ENCODE measurements around the gene CACNA1C.

CACNA1C gene

DNA sequence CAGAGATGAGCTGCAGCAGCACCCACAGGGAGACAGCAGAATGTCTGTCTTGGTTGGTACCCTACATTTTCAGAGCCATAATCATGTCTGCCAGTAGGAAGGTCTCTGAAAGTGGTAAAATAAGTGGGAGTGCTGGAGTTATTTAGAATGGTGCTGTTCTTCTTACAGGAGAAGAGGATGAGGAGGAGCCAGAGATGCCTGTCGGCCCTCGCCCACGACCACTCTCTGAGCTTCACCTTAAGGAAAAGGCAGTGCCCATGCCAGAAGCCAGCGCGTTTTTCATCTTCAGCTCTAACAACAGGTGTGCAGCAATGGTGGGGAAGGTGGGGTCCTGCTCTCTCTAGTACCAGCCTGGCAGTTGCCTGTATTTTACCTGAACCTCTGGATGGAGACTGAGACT is 540.3 kb downstream of the CACNA1C start:
- DNase-seq (ENCODE audit: low spot score) = no peak

DNA sequence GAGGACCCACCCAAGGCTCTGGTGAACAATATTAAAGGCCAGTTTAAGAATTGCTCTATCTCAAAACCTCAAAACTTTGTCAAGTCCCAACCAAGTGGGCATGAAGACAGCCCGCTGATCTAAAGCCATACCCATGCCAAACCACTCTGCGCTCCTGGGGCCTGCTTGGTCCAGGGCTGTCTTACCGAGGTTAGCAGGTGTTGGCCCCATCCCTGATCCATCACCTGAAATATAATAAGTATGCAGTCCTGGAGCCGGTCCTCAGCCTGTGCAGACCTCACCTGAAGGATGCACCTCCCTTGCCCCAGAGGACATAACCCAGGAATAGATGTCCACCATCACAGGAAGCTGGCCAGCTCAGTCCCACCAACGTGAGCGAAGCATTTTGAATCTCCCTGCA is 543.7 kb downstream of the CACNA1C start:
- DNase-seq (ENCODE audit: low spot score) = no peak

DNA sequence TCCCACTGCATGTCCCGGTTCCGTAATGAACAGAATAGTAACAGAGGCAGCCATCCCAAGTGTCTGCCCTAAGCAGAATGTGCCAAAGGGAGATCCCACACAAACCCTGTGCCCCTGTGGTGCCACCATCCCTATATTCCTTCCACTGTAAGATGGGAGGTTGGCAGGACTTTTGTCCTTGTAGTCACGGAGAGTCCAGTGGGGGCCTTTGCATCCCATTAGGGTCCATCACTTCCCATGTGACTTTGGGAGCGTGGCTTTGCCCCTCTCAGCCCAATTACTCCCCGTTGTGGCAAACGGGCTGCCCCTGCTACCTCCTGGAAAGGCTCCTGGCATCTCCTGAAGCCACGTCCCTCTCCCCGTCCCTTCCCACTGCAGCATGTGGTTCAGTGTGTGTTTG is 552.5 kb downstream of the CACNA1C start:
- DNase-seq (ENCODE audit: low spot score) = no peak

DNA sequence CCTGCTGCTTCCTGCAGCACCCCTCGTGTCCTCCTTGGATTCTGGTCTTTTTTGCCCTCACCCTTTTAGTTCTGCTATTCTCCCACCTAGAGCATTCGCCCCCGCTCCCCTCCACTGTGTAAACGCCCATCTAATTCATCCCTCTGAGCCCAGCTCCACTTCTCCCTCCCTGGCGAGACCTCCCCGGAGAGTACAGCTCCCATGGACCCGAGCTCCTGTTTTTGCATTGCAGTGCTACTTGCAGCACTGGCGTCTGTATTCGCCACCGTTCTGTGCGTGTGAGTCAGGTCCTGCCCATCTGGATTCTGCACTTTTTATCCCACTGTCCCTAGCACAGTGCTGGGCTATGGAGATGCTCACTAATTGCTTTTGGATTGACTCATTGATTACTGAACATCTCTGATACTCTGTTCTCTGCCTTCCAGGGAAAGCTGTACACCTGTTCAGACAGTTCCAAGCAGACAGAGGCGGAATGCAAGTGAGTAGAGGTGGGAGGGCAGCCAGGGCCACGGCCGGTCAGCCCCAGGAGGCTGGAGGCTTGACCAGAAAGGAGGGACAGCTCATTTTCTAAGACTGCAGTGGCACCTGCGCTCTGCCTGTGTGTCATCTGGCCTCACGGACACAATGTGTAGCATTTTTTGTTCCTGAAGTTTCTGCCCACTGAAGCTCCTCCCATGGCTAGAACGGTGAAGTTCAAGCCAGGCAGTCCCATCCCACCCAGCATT is 553.6 kb downstream of the CACNA1C start:
- DNase-seq (ENCODE audit: low spot score) = no peak

DNA sequence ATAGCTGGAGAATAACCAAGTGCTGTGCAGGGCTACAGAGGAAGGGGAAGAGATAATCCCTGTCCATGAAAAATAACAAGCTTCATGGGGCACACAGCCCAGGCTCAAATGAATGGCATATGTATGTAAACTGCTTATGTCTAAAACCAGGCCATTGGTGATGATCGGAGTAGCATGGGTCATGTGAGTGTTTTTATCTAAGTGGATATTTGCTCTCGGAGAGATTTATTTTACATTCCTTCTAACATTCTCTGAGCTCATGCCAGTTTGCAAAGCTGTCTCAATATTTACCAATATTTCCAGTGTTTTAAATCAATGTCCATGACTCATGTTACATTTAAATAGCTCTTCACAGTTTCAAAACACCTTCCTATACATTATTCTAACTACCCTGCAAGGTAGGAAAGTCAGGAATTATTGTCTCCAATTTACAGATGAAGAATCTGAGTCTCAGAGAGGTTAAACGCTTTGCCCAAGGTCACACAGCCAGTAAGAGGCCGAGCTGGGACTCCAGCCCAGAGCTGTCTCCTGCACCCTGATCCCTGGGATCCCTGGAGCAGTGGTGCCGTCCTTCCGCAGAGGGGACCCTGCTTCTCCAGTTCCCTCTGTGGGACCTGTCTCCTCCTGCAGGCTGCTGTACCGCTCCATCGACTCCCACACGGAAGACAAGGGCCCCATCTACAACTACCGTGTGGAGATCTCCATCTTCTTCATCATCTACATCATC is 555.3 kb downstream of the CACNA1C start:
- DNase-seq (ENCODE audit: low spot score) = no peak

DNA sequence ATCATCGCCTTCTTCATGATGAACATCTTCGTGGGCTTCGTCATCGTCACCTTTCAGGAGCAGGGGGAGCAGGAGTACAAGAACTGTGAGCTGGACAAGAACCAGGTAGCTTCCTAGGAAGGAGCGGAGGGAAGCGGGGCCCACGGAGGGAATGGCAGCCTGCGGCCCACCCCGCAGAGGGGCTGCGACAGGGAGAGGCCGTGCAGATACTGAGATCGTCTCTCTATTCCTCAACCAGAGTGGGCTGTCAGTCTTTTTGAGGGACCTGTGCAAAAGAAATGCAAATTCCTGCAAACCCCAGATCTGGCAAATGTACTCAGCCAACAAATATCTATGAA is 555.8 kb downstream of the CACNA1C start:
- no peak for DNase-seq (ENCODE audit: low spot score)

DNA sequence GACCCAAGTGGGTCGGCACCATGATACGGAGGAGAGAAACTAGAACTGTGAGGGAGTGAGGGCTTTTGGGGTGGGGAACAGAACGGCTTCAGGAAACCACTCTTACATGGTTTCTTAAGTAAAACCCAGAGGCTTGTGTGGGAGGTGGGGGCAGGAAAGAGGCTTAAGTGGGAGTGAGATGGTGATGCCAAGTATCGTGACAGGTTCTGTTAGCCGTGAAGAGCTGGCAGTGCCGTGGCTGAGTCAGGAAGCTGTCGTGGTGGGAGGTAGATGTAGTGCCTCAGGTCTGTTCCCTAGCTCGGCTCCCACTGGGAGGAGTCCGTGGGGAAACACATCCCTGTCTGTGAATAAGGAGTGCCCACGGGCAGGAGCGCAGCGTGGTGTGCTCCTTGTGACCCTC is 556.2 kb downstream of the CACNA1C start:
- no peak for DNase-seq (ENCODE audit: low spot score)

DNA sequence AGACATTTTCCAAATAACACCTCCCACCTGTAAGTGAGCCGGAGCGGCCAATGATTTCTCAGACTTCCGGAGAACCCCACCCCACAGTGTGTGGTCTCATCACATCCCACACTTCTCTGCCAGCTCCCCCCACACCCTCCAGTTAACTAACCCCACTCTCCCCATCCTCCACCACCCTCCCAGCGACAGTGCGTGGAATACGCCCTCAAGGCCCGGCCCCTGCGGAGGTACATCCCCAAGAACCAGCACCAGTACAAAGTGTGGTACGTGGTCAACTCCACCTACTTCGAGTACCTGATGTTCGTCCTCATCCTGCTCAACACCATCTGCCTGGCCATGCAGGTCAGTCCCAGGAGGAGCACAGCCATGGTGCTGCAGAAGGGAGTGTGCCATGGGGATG is 557.6 kb downstream of the CACNA1C start:
- DNase-seq (ENCODE audit: low spot score) = no peak

DNA sequence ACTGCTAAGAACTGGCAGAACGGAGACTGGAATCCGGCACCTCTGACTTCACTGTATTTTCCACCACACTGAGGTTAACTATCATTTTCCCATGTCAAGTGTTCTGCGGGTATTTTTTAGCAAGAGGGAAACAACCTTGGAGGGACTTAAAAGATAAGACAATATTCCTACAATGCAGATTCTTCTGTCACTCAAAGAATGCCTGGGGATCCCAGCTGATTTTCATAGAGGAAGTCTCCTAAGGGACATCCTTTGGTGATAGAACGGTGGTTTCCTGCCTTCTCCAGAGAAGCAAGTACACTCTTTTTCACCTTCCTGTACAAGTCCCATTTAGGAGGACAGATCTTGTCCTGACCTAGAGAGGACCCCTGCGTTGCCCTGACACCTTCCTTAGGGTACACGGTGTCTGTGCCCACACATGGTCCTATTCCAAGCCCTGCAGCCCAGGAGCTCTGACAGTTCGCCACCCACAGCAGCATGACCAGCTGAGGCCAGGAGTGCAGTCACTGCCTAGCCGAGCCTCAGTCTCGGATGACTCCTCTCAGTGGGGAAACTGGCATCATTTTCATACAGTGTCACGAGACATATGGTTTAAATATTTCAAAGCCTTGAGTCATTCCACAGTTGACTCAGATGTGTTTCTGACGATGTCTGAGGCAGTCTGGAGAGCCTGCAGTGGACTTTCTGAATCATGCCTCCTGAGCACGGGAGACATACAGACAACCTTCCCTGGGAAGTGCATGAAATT is 560.7 kb downstream of the CACNA1C start:
- peak; percentile 94 for DNase-seq (ENCODE audit: low spot score)

DNA sequence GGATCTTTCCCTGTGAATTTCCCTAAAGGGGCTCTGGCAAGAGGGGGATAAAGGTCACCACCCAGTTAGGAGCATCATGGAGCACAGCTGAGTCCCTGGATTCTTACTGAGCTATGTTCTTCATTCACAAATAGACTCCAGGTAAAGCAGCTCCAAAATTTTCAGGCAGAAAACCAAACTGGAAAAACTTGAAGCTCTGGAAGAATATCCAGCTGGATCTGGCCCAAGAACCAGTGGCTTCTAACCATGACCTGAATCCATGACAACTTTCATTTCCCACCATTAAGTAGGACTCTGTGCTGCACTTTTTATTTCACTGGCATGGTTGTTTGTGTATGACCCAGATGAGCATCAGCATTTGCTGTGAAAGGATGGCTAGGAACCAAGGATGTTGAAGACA is 561.6 kb downstream of the CACNA1C start:
- DNase-seq (ENCODE audit: low spot score) = no peak

DNA sequence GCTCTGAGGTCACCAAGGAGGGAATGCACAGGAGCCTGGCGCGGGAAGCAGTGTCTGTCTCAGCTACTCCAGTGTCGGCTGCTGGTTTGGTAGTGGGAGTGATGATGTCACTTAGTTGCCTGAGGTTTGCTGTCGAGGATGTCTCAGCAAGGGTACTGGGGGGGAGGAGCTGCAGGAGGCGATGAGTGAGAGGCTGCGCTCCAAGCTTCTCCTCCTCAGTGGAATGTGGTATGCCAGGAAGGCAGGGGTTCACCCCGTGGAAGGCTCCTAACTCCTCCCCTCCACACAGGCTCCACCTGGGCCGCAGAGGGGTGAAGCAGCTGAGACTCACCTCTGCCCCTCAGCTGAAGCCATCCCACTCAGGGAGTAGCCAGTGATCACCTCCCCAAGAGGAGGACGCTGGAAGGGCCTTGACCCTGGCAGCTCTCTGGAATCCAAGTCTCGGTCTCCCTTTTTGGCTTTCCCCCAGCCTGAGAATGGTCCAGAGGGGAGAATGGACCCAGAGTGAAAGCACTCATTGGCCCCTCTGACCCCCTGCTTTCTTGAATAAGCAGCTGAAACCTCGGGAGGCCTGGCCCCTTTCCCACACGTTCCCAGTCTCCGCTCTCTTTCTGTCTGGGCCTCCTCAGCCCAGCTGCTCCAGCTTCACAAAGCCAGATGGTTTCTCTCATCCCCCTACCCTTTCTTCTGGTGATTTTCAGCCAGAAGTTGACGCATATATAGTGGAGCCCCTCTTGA is 563.0 kb downstream of the CACNA1C start:
- no peak for DNase-seq (ENCODE audit: low spot score)

DNA sequence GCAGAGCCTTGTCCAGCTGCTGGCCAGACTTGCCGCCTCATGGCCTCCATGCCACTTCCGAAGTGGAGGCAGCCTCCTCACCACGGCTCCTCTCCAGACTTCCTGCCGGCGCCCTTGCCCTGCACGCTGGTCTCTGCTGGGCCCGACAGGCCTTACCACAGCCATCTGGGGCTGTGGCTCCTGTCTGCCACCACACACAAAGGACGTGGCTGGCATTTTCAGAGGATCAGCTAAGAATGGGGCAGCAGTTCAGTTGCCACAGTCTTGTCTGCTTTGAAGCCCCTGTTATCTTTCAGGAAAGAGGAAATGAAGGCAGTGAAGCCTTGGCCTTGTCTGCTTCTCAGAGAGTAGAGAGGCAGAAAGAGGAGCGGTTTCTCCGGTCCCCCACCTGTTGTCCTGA is 564.0 kb downstream of the CACNA1C start:
- no peak for DNase-seq (ENCODE audit: low spot score)

DNA sequence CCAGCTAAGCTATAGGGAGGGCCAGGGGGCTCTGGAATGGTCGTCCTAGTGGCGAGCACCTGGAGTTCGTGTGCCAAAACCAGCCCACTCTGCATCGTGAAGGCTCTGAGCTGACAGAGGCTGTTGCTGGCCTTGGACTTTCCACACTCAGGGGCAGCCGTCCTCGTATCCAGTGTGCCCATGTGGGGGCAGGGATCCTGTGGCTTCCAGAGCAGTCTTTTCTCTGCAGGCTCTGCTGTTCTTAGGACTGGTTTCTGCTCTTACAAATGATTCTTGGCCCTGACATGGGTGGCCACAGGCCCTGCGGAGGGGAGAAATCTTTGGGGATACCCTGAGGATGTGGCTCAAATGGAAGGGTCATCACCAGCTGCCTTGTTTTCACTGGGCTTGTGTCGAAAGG is 564.6 kb downstream of the CACNA1C start:
- no peak for DNase-seq (ENCODE audit: low spot score)

DNA sequence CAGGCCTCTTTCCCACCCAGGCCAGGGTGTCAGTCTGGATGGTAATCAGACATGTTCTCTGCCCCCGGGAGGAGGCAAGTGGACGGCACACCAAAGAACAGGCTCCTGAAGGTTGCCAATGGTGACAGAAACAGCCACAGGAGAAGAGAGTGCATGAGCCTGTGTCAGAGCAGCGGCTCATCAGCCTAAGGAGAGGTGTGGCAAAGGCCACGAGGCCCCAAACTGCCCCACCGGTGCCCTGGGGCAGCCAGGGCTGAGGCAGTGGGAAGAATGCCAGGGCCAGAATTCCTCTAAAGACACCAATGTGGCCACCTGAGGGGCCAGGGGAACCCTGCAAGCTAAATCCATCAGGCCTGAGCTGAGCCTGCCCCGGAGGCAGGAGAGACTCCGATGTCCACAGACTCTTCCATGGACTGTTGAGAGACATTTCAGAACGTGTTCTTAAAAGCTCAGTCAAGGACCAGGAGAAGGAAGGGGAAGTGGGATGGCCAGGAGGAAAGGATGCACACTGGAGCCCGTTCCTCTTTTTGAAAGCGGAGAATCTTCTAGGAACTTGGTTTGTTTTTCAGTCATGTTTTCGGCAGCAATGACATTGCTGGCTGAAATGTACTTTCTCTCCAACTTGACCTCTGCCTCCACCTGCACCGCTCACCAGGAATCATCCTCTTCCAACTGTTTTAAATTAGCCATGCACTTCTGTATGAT is 565.7 kb downstream of the CACNA1C start:
- no peak for DNase-seq (ENCODE audit: low spot score)

DNA sequence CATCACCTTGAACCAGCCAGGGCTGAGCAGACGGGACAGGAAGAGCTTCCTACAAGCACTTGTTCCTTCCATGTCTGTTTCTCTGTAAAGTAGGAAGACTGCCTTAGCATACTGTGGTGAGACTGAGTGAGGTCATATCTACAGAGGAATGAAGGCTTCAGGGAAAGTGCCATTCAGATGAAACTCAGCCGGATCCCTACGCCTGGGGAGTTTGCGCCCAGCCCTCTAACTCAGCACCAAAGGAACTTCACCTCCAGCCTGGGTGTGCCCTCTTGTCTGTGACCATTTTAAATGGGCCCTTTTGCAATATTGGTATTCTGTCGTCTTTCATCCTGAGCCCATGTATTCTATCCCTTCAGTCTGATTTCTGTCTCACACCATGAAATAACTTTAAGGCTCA is 566.3 kb downstream of the CACNA1C start:
- no peak for DNase-seq (ENCODE audit: low spot score)

DNA sequence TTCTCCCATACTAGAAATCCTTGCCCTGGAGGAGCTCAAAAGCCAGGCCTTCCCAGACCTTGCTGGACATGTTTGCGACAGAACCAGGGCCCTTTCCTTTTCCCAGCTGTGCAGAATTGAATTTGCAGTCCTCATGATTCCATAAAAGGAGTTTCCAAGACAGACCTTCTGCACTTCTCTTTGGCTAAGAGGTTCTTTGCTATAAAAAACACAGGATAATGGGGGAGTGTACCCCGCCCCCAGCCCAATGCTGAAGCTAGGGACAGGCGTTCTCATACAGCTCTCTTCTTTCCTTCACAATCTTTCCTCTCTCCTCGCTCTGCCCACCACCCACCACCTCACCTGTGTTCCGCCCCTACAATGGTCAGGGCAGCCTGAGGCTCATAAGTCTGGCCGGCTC is 569.7 kb downstream of the CACNA1C start:
- DNase-seq (ENCODE audit: low spot score) = no peak

DNA sequence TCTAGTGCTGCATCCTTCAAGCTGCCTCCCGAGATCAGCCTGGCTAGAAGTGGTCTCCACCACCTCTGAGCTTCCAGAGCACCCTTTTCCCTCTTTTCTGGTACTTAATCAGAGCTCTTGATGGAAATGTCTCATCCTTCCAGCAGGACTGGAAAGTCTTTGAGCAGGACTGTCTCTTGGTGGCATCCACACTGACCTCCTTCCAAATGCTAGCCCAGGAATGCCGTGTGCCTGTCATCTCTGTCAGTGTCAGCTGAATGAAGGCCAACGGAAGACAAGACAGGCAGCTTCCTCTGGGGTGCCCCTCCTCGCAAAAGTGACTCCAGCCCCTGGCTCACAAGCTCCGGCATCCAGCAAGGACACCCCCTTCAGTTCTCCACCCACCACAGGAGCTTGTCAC is 570.7 kb downstream of the CACNA1C start:
- no peak for DNase-seq (ENCODE audit: low spot score)

DNA sequence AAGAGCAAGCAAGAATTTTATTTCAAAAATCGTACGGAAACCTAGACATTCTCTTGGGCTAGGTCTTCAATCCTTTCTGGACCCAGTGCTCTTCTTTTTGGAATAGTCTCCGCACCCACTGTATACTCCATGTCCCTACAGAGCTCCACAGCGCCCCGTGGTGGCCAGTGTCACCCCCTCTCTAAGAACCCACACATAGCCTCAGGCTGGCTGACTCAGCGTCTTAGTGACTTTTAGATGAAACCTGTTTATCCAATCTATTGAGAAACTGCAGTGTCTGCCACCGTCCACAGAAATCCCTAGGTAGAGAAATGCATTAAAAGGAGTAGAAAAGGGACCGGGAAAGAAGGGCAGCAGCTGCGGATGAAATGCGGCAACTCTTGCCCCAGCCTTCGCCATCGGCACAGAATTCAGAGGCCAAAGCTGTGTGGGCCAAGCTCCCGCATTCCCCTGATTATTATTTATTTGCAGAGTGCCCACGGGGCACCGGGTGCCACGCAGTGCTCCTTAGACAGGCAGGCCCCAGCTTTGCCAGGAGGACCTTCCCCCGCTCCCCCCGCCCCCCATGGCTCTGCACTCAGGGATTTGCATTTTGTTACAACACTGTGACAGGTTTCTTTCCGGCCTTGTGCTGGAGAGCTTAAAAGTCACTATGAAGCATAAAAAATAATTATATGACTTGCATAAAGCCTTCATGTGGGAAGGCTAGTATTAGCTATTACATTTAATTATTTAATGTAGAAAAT is 571.9 kb downstream of the CACNA1C start:
- DNase-seq (ENCODE audit: low spot score) = no peak

DNA sequence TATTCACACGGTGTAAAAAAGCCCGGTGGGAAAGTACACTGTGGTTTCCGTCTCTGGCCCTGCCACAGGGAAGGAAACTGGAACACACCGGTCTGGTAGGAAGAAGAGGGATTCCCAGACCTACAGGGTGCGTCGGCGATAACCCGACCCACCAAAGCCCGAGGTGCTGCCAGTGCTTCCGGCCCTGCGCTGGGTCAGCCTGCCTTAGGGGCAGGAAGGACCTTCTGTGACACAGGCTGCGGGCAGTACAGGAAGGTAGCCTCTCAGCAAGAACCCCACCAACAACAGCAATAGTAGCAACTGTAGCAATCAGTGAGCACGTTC is 572.5 kb downstream of the CACNA1C start:
- no peak for DNase-seq (ENCODE audit: low spot score)

DNA sequence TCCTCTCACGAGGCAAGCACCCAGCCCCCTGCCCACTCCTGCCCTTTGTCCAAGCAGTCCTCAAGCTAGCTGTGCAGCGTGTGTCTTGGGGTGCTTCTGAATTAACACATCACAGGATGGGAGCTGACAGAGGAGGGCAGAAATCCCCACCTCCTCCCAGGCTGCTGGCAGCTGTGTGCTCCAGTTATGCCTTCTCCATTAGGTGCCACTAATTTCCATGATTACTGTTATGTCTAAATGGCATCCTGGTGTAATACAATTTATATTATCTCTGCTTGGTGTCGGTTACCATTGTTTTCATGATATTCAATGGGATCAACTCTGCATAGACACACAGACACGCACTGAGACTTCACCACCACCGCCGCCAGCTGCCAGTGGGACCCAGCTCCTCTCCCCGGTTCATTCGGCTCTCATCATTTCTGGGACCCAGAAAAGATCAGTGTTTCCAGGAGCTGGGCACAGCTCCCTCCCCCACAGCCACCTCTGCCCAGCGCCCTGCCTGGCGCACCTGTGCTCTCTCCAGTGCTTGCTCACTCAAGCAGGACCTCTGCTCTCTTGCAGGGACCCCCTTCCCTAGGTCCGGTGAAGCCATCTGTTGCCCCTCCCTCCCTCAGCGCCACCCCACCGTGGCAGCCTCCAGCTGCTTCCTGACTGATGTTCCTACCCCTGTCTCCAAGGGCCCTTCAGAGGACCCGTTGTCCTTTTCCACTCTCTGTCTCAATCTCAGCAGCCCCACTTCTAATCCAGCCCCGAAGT is 574.5 kb downstream of the CACNA1C start:
- DNase-seq (ENCODE audit: low spot score) = no peak

DNA sequence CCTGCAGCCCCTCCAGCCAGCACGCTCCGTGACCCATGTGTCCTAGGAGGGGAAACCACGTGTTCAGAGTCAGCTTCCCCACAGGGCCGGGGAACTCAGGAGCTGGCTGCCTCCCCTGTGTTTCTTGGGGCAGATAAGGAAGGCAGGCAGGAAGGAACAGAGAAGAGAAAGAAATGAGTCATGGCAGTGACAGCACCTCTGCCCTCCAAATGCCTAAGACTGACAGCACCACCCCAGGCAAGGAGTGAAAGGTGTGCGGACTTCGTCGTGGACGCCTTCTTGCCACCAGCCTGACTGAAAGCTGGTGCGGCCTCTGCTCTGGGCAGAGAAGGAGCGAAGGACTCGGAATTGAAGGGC is 575.0 kb downstream of the CACNA1C start:
- no peak for DNase-seq (ENCODE audit: low spot score)

Data from GM03348 (cell line).